SK-N-SH (cell line): Measurements from ENCODE around the gene MLYCD. TPM values are rescaled to one million over a fixed set of nuclear protein-coding genes. Genes with fewer than 3 reads are reported as not detected.

Source experiments
- CTCF ChIA-PET: fragments of 300-600, 350-600 bp; formaldehyde crosslinking; extraction: SDS; loops from one replicate; lab custom pipeline; 2021; lab: Yijun Ruan, JAX
- POLR2A ChIA-PET: fragments of 350-600 bp; sonication (Branson Sonifier 250); formaldehyde crosslinking; extraction: SDS; loops from one replicate; lab custom pipeline; 2020; ENCODE audit warnings: antibody characterized with exemption, inconsistent platforms; lab: Yijun Ruan, JAX
- DNase-seq: peaks from one replicate; pipeline ENCODE4 v3.0.0; 2012
- H2AFZ ChIP-seq: fragments of 200-600 bp; sonication (generic); 2 replicates; pipeline ENCODE4 v1.8.1; 2016; ENCODE audit warnings: antibody characterized with exemption, mild to moderate bottlenecking, low read depth
- H3F3A ChIP-seq: fragments of 200-600 bp; sonication (generic); replicated peaks from 2 replicates; pipeline ENCODE3; 2016; ENCODE audit warnings: antibody characterized with exemption, mild to moderate bottlenecking; ENCODE audit not compliant: insufficient read depth
- H3K27ac ChIP-seq, 2 experiments: fragments of 200-500 bp in 1 of 2; fragments of 200-600 bp in 1 of 2; sonication (Bioruptor generic) in 1 of 2; sonication (generic), shearing (Covaris generic) in 1 of 2; 2 replicates each; pipeline versions ENCODE4 v1.5.1 to v1.6.1; 2014 to 2016; ENCODE audit warnings: low read depth in 2 of 2, inconsistent platforms in 1 of 2, low read length in 1 of 2, mild to moderate bottlenecking in 1 of 2, mixed read lengths in 1 of 2
- H3K27me3 ChIP-seq: fragments of 200-600 bp; sonication (generic), shearing (Covaris generic); 2 replicates; pipeline ENCODE4 v1.6.1; 2016; ENCODE audit warnings: mixed run types; ENCODE audit not compliant: insufficient read depth
- H3K36me3 ChIP-seq, 2 experiments: fragments of 200-500 bp in 1 of 2; fragments of 200-600 bp in 1 of 2; sonication (Bioruptor generic) in 1 of 2; sonication (generic) in 1 of 2; replicated peaks in 1 of 2; 2 replicates each; pipeline versions ENCODE3 to v1.5.1; 2014 to 2016; ENCODE audit warnings: low read length in 1 of 2, mild to moderate bottlenecking in 1 of 2; ENCODE audit not compliant: insufficient read depth in 2 of 2, control insufficient read depth in 1 of 2
- H3K4me1 ChIP-seq, 2 experiments: fragments of 200-500 bp in 1 of 2; fragments of 200-600 bp in 1 of 2; sonication (Bioruptor generic) in 1 of 2; sonication (generic), shearing (Covaris generic) in 1 of 2; 2 replicates each; pipeline versions ENCODE4 v1.5.1 to v1.6.1; 2014 to 2016; ENCODE audit warnings: low read depth in 1 of 2, low read length in 1 of 2, mixed run types in 1 of 2; ENCODE audit not compliant: insufficient read depth in 2 of 2, control insufficient read depth in 1 of 2
- H3K4me2 ChIP-seq: fragments of 200-600 bp; sonication (generic), shearing (Covaris generic); 2 replicates; pipeline ENCODE4 v1.6.1; 2017; ENCODE audit warnings: mixed run types
- H3K4me3 ChIP-seq, 2 experiments: fragments of 200-500 bp in 1 of 2; fragments of 200-600 bp in 1 of 2; sonication (Bioruptor generic) in 1 of 2; sonication (generic), shearing (Covaris generic) in 1 of 2; 2 replicates each; pipeline versions ENCODE4 v1.5.1 to v1.8.1; 2014 to 2016; ENCODE audit warnings: low read depth in 2 of 2, inconsistent platforms in 1 of 2, low read length in 1 of 2, mild to moderate bottlenecking in 1 of 2, mixed read lengths in 1 of 2, moderate library complexity in 1 of 2
- H3K79me2 ChIP-seq: fragments of 200-600 bp; sonication (generic); 2 replicates; pipeline ENCODE4 v1.8.1; 2017; ENCODE audit warnings: mild to moderate bottlenecking; ENCODE audit not compliant: insufficient read depth
- H3K9ac ChIP-seq: fragments of 200-600 bp; sonication (generic); 2 replicates; pipeline ENCODE4 v1.6.1; 2017; ENCODE audit warnings: mixed run types
- H3K9me2 ChIP-seq: fragments of 200-600 bp; sonication (generic); 2 replicates; pipeline ENCODE4 v1.6.1; 2017; ENCODE audit warnings: mixed run types
- H3K9me3 ChIP-seq: fragments of 200-600 bp; sonication (generic); 2 replicates; pipeline ENCODE4 v1.6.1; 2017; ENCODE audit warnings: mixed run types, mild to moderate bottlenecking, moderate library complexity
- H4K20me1 ChIP-seq: fragments of 200-600 bp; sonication (generic); 2 replicates; pipeline ENCODE4 v1.6.1; 2017; ENCODE audit warnings: mild to moderate bottlenecking, mixed run types; ENCODE audit not compliant: insufficient read depth
- CHD2 ChIP-seq: fragments of 150-350 bp; IDR thresholded peaks from 2 replicates; pipeline ENCODE4 v1.6.1; 2018; ENCODE audit warnings: low read length; ENCODE audit not compliant: partially characterized antibody
- ELF1 ChIP-seq: IDR thresholded peaks from 2 replicates; pipeline ENCODE4 v1.4.0; 2012
- EP300 ChIP-seq, 2 experiments: IDR thresholded peaks; 2 replicates each; pipeline versions ENCODE4 v1.4.0 to v1.6.1; 2012; ENCODE audit warnings: borderline replicate concordance in 1 of 2, low read depth in 1 of 2, low read length in 1 of 2
- EZH2phosphoT487 ChIP-seq: fragments of 200-600 bp; sonication (generic); IDR thresholded peaks from 2 replicates; pipeline ENCODE4 v1.6.1; 2017; ENCODE audit warnings: low read depth, mixed run types, mild to moderate bottlenecking, antibody characterized with exemption, moderate library complexity, borderline replicate concordance
- FOXJ3 ChIP-seq: sonication (generic); formaldehyde crosslinking; IDR thresholded peaks from 2 replicates; pipeline ENCODE4 v1.5.1; 2020; ENCODE audit warnings: mild to moderate bottlenecking, missing genetic modification reagents
- GATA2 ChIP-seq: sonication (generic); formaldehyde crosslinking; IDR thresholded peaks from 2 replicates; pipeline ENCODE4 v1.5.0; 2020; ENCODE audit warnings: mild to moderate bottlenecking, missing genetic modification reagents
- IRF3 ChIP-seq: fragments of 150-350 bp; IDR thresholded peaks from 2 replicates; pipeline ENCODE4 v1.6.1; 2016; ENCODE audit warnings: mild to moderate bottlenecking, low read depth, low read length
- MEF2A ChIP-seq: IDR thresholded peaks from 2 replicates; pipeline ENCODE4 v1.4.0; 2012; ENCODE audit warnings: low read depth, borderline replicate concordance
- NRF1 ChIP-seq: IDR thresholded peaks from 2 replicates; pipeline ENCODE4 v1.6.1; 2012; ENCODE audit warnings: low read depth, mild to moderate bottlenecking, low read length
- POLR2AphosphoS5 ChIP-seq: IDR thresholded peaks from 2 replicates; pipeline ENCODE4 v1.6.1; 2012; ENCODE audit warnings: low read depth, low read length
- REST ChIP-seq: IDR thresholded peaks from 2 replicates; pipeline ENCODE4 v1.6.1; 2012; ENCODE audit warnings: mild to moderate bottlenecking, low read depth, low read length, moderate library complexity
- TAF1 ChIP-seq: IDR thresholded peaks from 2 replicates; pipeline ENCODE4 v1.6.1; 2012; ENCODE audit warnings: low read depth, mild to moderate bottlenecking, low read length, moderate library complexity, borderline replicate concordance
- TEAD4 ChIP-seq: IDR thresholded peaks from 2 replicates; pipeline ENCODE4 v1.4.0; 2012; ENCODE audit warnings: mild to moderate bottlenecking, borderline replicate concordance; ENCODE audit not compliant: insufficient read depth
- YY1 ChIP-seq: IDR thresholded peaks from 2 replicates; pipeline ENCODE4 v1.4.0; 2012; ENCODE audit warnings: low read depth, mild to moderate bottlenecking
- WGBS: methylation state at CpG from one replicate; pipeline ENCODE4 v1.1.6; 2017; ENCODE audit warnings: low lambda C conversion rate; 5-methylcytosine and 5-hydroxymethylcytosine counted together
- polyA plus RNA-seq, 3 experiments: library from polyadenylated mRNA; depleted of rRNA; stranded (reverse); fragments of >200 nt; gene quantifications; 2 replicates each; pipeline ENCODE4 v1.2.3, GENCODE V29; 2012

The MLYCD gene
- polyA plus RNA-seq, 1 of the 3 experiments (the other 2 are of a cell fraction) = 2.4 TPM

- no peak overlapping the region for H2AFZ ChIP-seq
Observed at GRCh38 chr16:83913245-83913633, 14.3 kb downstream of the MLYCD start.

More at GRCh38 chr16:83913245-83913633, 14.3 kb downstream of the MLYCD start:
- Histone ChIP-seq H3K27me3 (no peaks in the 10 kb centered on the region), H3K9me3 (no peaks in the 10 kb centered on the region), H3F3A (no peaks in the 10 kb centered on the region), H3K27ac (no peak overlapping the region), H3K4me1 (no peaks in the 10 kb centered on the region), H3K79me2 (no peaks in the 10 kb centered on the region), H3K4me3 (no peak overlapping the region), H3K9me2 (no peaks in the 10 kb centered on the region), H3K9ac (no peak overlapping the region), H3K36me3 (peaks cover 7 to 58% of the 10 kb centered on the region in 2 experiments), H3K4me2 (no peak overlapping the region), H4K20me1 (no peaks in the 10 kb centered on the region)
- no peak for DNase-seq
- TF ChIP-seq EP300 (IDR thresholded peaks at IDR 0.05; ENCODE audit: borderline replicate concordance in 1 of 2, low read depth in 1 of 2, low read length in 1 of 2) (no peak), NRF1 (no peak), POLR2AphosphoS5 (no peak), IRF3 (no peak), ELF1 (no peak), MEF2A (no peak), TEAD4 (no peak), EZH2phosphoT487 (no peak), YY1 (no peak), GATA2 (CRISPR knock-in tag) (no peak), REST (no peak), CHD2 (no peak), FOXJ3 (no peak), TAF1 (no peak)
- 97% methylated on average over 15 of the region's 15 CpGs for WGBS
- CTCF ChIA-PET = interaction anchor here (0.5 to 3.9 kb wide), 4 partner anchors 13 to 16 kb away, joined by 3 to 16 read pairs (median 6); no protein-coding TSS in a partner anchor
- POLR2A ChIA-PET = no interaction called here
